GM23338 (cell line): ENCODE results near the gene NPLOC4. TPM values are rescaled to one million over a fixed set of nuclear protein-coding genes. Genes with fewer than 3 reads are reported as not detected.
A peak's percentile ranks its signal among the peaks of the same experiment; 100 is the strongest.

Experiments used
- ATAC-seq: fragments of 200-7000 bp; cut with Tn5 transposase; 3 replicates; pipeline ENCODE4 v1.9.1; 2020
- DNase-seq: peaks from one replicate; pipeline ENCODE4 v3.0.0-alpha.2; 2015; ENCODE audit warnings: low spot score
- H2AFZ ChIP-seq: fragments of 200-600 bp; sonication (generic); 2 replicates; pipeline ENCODE4 v1.8.0; 2016; ENCODE audit warnings: antibody characterized with exemption, mild to moderate bottlenecking, moderate library complexity
- H3F3A ChIP-seq: fragments of 200-600 bp; sonication (generic); replicated peaks from 2 replicates; pipeline ENCODE4 v1.8.0; 2017; ENCODE audit warnings: antibody characterized with exemption, mixed run types, low read depth
- H3K27ac ChIP-seq: fragments of 200-600 bp; sonication (generic); 2 replicates; pipeline ENCODE4 v1.6.1; 2016; ENCODE audit warnings: low read depth
- H3K27me3 ChIP-seq: fragments of 200-600 bp; sonication (generic); 2 replicates; pipeline ENCODE4 v1.8.0; 2016; ENCODE audit warnings: mild to moderate bottlenecking, mixed run types, moderate library complexity; ENCODE audit not compliant: insufficient read depth
- H3K36me3 ChIP-seq: fragments of 200-600 bp; sonication (generic); 2 replicates; pipeline ENCODE4 v1.8.0; 2016; ENCODE audit warnings: mild to moderate bottlenecking; ENCODE audit not compliant: insufficient read depth
- H3K4me1 ChIP-seq: fragments of 200-600 bp; sonication (generic); 2 replicates; pipeline ENCODE4 v1.8.0; 2016; ENCODE audit warnings: mild to moderate bottlenecking, moderate library complexity; ENCODE audit not compliant: insufficient read depth
- H3K4me2 ChIP-seq: fragments of 200-600 bp; sonication (generic); 2 replicates; pipeline ENCODE4 v1.7.1; 2017; ENCODE audit warnings: mixed run types
- H3K4me3 ChIP-seq: fragments of 200-600 bp; sonication (generic); 2 replicates; pipeline ENCODE4 v1.6.1; 2016; ENCODE audit warnings: mixed run types
- H3K79me2 ChIP-seq: fragments of 200-600 bp; sonication (generic); replicated peaks from 2 replicates; pipeline ENCODE4 v1.8.0; 2017; ENCODE audit warnings: mild to moderate bottlenecking; ENCODE audit not compliant: insufficient read depth
- H3K9me2 ChIP-seq: fragments of 200-600 bp; sonication (generic); 2 replicates; pipeline ENCODE4 v1.8.0; 2017; ENCODE audit not compliant: insufficient read depth
- H4K20me1 ChIP-seq: fragments of 200-600 bp; sonication (generic); replicated peaks from 2 replicates; pipeline ENCODE4 v1.8.0; 2017; ENCODE audit warnings: mild to moderate bottlenecking; ENCODE audit not compliant: insufficient read depth
- H3K27ac Mint-ChIP-seq: 2 replicates; pipeline ENCODE4 v1.8.0; 2020; ENCODE audit warnings: inconsistent platforms, mild to moderate bottlenecking, moderate library complexity, mixed read lengths
- H3K27me3 Mint-ChIP-seq: 3 replicates; pipeline ENCODE4 v1.8.0; 2022; ENCODE audit warnings: low read depth, mild to moderate bottlenecking, moderate library complexity, mixed read lengths, inconsistent platforms; ENCODE audit not compliant: insufficient read depth, poor library complexity
- H3K36me3 Mint-ChIP-seq: 3 replicates; pipeline ENCODE4 v1.8.0; 2021; ENCODE audit warnings: low read depth, mild to moderate bottlenecking, inconsistent platforms, moderate library complexity, mixed read lengths
- H3K4me1 Mint-ChIP-seq: 3 replicates; pipeline ENCODE4 v1.8.0; 2020; ENCODE audit warnings: mild to moderate bottlenecking, inconsistent platforms, mixed read lengths
- H3K4me3 Mint-ChIP-seq: 3 replicates; pipeline ENCODE4 v1.8.0; 2021; ENCODE audit warnings: moderate library complexity, mild to moderate bottlenecking, inconsistent platforms, mixed read lengths
- H3K9me3 Mint-ChIP-seq: 3 replicates; pipeline ENCODE4 v1.8.0; 2020; ENCODE audit warnings: moderate library complexity, mild to moderate bottlenecking, inconsistent platforms, mixed read lengths
- EZH2 ChIP-seq: fragments of 200-600 bp; sonication (generic); IDR thresholded peaks from one replicate; pipeline ENCODE4 v1.8.0; 2017; ENCODE audit warnings: antibody characterized with exemption, mild to moderate bottlenecking, low read depth; ENCODE audit not compliant: unreplicated experiment
- EZH2phosphoT487 ChIP-seq: fragments of 200-600 bp; sonication (generic); IDR thresholded peaks from one replicate; pipeline ENCODE4 v1.8.1; 2018; ENCODE audit warnings: antibody characterized with exemption; ENCODE audit not compliant: unreplicated experiment
- NANOG ChIP-seq: IDR thresholded peaks from 2 replicates; pipeline ENCODE4 v1.6.1; 2016; ENCODE audit warnings: antibody characterized with exemption, borderline replicate concordance
- POLR2AphosphoS5 ChIP-seq: IDR thresholded peaks from 2 replicates; pipeline ENCODE4 v1.6.1; 2016; ENCODE audit warnings: antibody characterized with exemption, low read depth
- STAT1 ChIP-seq: IDR thresholded peaks from one replicate; pipeline ENCODE4 v1.6.1; 2016; ENCODE audit warnings: antibody characterized with exemption; ENCODE audit not compliant: unreplicated experiment
- ZNF114 ChIP-seq: fragments of 250-450 bp; sonication (Bioruptor Pico); IDR thresholded peaks from 2 replicates; pipeline ENCODE4 v1.5.0; 2020; ENCODE audit warnings: mild to moderate bottlenecking, moderate library complexity
- ZNF331 ChIP-seq: fragments of 250-450 bp; sonication (Bioruptor Pico); IDR thresholded peaks from 2 replicates; pipeline ENCODE4 v1.5.0; 2020; ENCODE audit warnings: low read depth, mild to moderate bottlenecking, moderate library complexity
- polyA plus RNA-seq: library from polyadenylated mRNA; unstranded; fragments of >200 nt; fragmentation: Nextera tagmentation; extraction: Ambion mirVana; gene quantifications from 2 replicates; pipeline ENCODE4 v1.2.1, GENCODE V29; 2016
- total RNA-seq: library from RNA; depleted of rRNA; stranded (reverse); fragments of >200 nt; shearing (Covaris generic); gene quantifications from 2 replicates; pipeline ENCODE4 v1.2.3, GENCODE V29; 2014
- TF ChIP-seq, protein P1 (sequence below), 2 experiments: fragments of 200-600 bp in 1 of 2; sonication (generic) in 1 of 2; conservative IDR thresholded peaks; 2 replicates each; pipeline versions ENCODE4 v1.5.1 to v1.6.1; 2016 to 2017; ENCODE audit warnings: antibody characterized with exemption in 2 of 2, low read depth in 2 of 2, mild to moderate bottlenecking in 2 of 2, moderate library complexity in 1 of 2
- TF ChIP-seq, protein P2 (sequence below): IDR thresholded peaks from 2 replicates; pipeline ENCODE4 v1.6.1; 2016; ENCODE audit warnings: antibody characterized with exemption
- TF ChIP-seq, protein P3 (sequence below): IDR thresholded peaks from one replicate; pipeline ENCODE4 v1.6.1; 2018; ENCODE audit warnings: antibody characterized with exemption; ENCODE audit not compliant: unreplicated experiment
- TF ChIP-seq, protein P4 (sequence below): fragments of 250-450 bp; sonication (Bioruptor Pico); IDR thresholded peaks from 2 replicates; pipeline ENCODE4 v1.5.0; 2020; ENCODE audit warnings: mild to moderate bottlenecking, moderate library complexity

NPLOC4 gene
- total and polyA plus RNA-seq, 2 experiments from 2014 or later = 24.1 to 79.1 TPM

DNA sequence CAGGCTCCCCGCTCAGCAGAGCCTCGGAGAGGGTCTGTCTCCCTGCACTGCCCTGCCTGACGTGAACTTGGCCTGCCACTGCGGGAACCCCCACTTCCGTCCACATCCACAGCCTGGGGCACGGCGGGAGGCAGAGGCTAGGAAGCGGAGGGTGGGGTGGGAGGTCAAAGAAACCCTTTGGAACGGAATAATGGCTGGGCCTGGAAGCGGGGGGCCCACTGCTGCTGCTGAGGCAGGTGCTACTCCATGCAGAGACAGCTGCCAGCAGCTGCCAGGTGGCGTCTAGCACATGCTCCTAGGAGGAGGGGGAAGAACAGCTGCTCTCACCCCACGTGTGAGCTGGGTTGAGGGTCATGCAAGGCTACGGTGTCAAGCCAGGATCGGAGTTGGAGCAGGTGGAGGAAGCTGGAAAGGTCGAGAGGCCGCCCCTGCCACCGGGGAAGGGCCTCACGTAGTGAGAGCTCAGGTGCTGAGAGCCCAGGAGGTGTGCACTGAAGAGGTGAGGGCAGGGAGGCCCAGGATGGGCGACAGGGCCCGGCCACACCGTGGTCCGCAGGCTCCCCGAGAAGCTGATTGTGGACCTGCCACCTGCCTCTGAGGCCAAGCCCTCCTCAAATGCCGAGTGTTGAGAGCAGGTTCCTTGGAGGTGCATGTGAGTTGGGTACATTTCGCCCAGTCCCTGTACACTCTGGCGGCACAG, 98.9 kb downstream of the NPLOC4 start:
- H3K9me3 Mint-ChIP-seq = no peaks in the 10 kb centered on the region; the same call in 2 of the 3 replicates
- no peaks in the 10 kb centered on the region for H3K4me1 ChIP-seq
- H3K27ac ChIP-seq = no peak overlapping the region
- no peaks in the 10 kb centered on the region for H3K79me2 ChIP-seq
- no peak overlapping the region for H3K27ac Mint-ChIP-seq
- no peaks in the 10 kb centered on the region for H3K36me3 ChIP-seq
- no peaks in the 10 kb centered on the region for H3F3A ChIP-seq
- peaks cover 7% of the 10 kb centered on the region for H3K4me1 Mint-ChIP-seq
- TF ChIP-seq, protein P1, sequence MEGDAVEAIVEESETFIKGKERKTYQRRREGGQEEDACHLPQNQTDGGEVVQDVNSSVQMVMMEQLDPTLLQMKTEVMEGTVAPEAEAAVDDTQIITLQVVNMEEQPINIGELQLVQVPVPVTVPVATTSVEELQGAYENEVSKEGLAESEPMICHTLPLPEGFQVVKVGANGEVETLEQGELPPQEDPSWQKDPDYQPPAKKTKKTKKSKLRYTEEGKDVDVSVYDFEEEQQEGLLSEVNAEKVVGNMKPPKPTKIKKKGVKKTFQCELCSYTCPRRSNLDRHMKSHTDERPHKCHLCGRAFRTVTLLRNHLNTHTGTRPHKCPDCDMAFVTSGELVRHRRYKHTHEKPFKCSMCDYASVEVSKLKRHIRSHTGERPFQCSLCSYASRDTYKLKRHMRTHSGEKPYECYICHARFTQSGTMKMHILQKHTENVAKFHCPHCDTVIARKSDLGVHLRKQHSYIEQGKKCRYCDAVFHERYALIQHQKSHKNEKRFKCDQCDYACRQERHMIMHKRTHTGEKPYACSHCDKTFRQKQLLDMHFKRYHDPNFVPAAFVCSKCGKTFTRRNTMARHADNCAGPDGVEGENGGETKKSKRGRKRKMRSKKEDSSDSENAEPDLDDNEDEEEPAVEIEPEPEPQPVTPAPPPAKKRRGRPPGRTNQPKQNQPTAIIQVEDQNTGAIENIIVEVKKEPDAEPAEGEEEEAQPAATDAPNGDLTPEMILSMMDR (conservative IDR thresholded peaks at IDR 0.05; ENCODE audit: low read depth in 2 of 2) = no peak
- TF ChIP-seq ZNF331 (CRISPR knock-in tag) (no peak), STAT1 (no peak), EZH2 (no peak), POLR2AphosphoS5 (no peak), NANOG (no peak), ZNF114 (CRISPR knock-in tag) (no peak), EZH2phosphoT487 (no peak)
- TF ChIP-seq, protein P2, sequence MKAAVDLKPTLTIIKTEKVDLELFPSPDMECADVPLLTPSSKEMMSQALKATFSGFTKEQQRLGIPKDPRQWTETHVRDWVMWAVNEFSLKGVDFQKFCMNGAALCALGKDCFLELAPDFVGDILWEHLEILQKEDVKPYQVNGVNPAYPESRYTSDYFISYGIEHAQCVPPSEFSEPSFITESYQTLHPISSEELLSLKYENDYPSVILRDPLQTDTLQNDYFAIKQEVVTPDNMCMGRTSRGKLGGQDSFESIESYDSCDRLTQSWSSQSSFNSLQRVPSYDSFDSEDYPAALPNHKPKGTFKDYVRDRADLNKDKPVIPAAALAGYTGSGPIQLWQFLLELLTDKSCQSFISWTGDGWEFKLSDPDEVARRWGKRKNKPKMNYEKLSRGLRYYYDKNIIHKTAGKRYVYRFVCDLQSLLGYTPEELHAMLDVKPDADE = no peak
- TF ChIP-seq, protein P3, sequence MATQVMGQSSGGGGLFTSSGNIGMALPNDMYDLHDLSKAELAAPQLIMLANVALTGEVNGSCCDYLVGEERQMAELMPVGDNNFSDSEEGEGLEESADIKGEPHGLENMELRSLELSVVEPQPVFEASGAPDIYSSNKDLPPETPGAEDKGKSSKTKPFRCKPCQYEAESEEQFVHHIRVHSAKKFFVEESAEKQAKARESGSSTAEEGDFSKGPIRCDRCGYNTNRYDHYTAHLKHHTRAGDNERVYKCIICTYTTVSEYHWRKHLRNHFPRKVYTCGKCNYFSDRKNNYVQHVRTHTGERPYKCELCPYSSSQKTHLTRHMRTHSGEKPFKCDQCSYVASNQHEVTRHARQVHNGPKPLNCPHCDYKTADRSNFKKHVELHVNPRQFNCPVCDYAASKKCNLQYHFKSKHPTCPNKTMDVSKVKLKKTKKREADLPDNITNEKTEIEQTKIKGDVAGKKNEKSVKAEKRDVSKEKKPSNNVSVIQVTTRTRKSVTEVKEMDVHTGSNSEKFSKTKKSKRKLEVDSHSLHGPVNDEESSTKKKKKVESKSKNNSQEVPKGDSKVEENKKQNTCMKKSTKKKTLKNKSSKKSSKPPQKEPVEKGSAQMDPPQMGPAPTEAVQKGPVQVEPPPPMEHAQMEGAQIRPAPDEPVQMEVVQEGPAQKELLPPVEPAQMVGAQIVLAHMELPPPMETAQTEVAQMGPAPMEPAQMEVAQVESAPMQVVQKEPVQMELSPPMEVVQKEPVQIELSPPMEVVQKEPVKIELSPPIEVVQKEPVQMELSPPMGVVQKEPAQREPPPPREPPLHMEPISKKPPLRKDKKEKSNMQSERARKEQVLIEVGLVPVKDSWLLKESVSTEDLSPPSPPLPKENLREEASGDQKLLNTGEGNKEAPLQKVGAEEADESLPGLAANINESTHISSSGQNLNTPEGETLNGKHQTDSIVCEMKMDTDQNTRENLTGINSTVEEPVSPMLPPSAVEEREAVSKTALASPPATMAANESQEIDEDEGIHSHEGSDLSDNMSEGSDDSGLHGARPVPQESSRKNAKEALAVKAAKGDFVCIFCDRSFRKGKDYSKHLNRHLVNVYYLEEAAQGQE = no peak
- TF ChIP-seq, protein P4, sequence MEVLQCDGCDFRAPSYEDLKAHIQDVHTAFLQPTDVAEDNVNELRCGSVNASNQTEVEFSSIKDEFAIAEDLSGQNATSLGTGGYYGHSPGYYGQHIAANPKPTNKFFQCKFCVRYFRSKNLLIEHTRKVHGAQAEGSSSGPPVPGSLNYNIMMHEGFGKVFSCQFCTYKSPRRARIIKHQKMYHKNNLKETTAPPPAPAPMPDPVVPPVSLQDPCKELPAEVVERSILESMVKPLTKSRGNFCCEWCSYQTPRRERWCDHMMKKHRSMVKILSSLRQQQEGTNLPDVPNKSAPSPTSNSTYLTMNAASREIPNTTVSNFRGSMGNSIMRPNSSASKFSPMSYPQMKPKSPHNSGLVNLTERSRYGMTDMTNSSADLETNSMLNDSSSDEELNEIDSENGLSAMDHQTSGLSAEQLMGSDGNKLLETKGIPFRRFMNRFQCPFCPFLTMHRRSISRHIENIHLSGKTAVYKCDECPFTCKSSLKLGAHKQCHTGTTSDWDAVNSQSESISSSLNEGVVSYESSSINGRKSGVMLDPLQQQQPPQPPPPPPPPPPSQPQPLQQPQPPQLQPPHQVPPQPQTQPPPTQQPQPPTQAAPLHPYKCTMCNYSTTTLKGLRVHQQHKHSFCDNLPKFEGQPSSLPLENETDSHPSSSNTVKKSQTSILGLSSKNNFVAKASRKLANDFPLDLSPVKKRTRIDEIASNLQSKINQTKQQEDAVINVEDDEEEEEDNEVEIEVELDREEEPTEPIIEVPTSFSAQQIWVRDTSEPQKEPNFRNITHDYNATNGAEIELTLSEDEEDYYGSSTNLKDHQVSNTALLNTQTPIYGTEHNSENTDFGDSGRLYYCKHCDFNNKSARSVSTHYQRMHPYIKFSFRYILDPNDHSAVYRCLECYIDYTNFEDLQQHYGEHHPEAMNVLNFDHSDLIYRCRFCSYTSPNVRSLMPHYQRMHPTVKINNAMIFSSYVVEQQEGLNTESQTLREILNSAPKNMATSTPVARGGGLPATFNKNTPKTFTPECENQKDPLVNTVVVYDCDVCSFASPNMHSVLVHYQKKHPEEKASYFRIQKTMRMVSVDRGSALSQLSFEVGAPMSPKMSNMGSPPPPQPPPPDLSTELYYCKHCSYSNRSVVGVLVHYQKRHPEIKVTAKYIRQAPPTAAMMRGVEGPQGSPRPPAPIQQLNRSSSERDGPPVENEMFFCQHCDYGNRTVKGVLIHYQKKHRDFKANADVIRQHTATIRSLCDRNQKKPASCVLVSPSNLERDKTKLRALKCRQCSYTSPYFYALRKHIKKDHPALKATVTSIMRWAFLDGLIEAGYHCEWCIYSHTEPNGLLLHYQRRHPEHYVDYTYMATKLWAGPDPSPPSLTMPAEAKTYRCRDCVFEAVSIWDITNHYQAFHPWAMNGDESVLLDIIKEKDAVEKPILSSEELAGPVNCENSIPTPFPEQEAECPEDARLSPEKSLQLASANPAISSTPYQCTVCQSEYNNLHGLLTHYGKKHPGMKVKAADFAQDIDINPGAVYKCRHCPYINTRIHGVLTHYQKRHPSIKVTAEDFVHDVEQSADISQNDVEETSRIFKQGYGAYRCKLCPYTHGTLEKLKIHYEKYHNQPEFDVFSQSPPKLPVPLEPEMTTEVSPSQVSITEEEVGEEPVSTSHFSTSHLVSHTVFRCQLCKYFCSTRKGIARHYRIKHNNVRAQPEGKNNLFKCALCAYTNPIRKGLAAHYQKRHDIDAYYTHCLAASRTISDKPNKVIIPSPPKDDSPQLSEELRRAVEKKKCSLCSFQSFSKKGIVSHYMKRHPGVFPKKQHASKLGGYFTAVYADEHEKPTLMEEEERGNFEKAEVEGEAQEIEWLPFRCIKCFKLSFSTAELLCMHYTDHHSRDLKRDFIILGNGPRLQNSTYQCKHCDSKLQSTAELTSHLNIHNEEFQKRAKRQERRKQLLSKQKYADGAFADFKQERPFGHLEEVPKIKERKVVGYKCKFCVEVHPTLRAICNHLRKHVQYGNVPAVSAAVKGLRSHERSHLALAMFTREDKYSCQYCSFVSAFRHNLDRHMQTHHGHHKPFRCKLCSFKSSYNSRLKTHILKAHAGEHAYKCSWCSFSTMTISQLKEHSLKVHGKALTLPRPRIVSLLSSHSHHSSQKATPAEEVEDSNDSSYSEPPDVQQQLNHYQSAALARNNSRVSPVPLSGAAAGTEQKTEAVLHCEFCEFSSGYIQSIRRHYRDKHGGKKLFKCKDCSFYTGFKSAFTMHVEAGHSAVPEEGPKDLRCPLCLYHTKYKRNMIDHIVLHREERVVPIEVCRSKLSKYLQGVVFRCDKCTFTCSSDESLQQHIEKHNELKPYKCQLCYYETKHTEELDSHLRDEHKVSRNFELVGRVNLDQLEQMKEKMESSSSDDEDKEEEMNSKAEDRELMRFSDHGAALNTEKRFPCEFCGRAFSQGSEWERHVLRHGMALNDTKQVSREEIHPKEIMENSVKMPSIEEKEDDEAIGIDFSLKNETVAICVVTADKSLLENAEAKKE (CRISPR knock-in tag) = no peak
- no peak for DNase-seq
- H2AFZ ChIP-seq = no peak overlapping the region
- H3K4me2 ChIP-seq = peak overlapping the region; percentile 76; the same call in 1 of the 2 replicates
- H3K27me3 Mint-ChIP-seq = peaks cover 27% of the 10 kb centered on the region
- H3K36me3 Mint-ChIP-seq = peaks cover 5% of the 10 kb centered on the region; the same call in 1 of the 3 replicates
- no peaks in the 10 kb centered on the region for H4K20me1 ChIP-seq
- H3K9me2 ChIP-seq = no peaks in the 10 kb centered on the region
- H3K27me3 ChIP-seq = peaks cover 19% of the 10 kb centered on the region
- H3K4me3 Mint-ChIP-seq = no peak overlapping the region; the same call in 2 of the 3 replicates
- ATAC-seq = peak; percentile 1; the same call in 2 of the 3 replicates
- no peak overlapping the region for H3K4me3 ChIP-seq
